ENCODE data around the gene BMP8B. TPM values are rescaled to one million over a fixed set of nuclear protein-coding genes. Genes with fewer than 3 reads are reported as not detected.
"Not testable (repeated sequence)": the region's sequence is repeated elsewhere in the genome, so short reads cannot be mapped to it uniquely, and the experiment has no call there.

BMP8B gene
- total RNA-seq, 4 donors from 2014 or later = 0.83 to 4.6 (median 2.3) TPM

GRCh38 chr1:39828734-39829133 lies 40.1 kb upstream of the BMP8B start:
- intact Hi-C loops (cut with DNase I) = no loop called here
- H3K9me3 ChIP-seq = no peaks in the 10 kb centered on the region
- no peak overlapping the region for H3K27ac ChIP-seq (replicated peaks in 1 of 4)
- H3K27me3 ChIP-seq = peaks cover 0 to 39% (median 0%) of the 10 kb centered on the region in 4 donors
- no peaks in the 10 kb centered on the region for H3K36me3 ChIP-seq
- H3K4me1 ChIP-seq = no peaks in the 10 kb centered on the region
- TF ChIP-seq POLR2A (IDR thresholded peaks at IDR 0.05; ENCODE audit: low read depth) (no peak), EP300 (IDR thresholded peaks at IDR 0.05) (no peak), POLR2AphosphoS5 (IDR thresholded peaks at IDR 0.05) (no peak)
- TF ChIP-seq, protein P1, sequence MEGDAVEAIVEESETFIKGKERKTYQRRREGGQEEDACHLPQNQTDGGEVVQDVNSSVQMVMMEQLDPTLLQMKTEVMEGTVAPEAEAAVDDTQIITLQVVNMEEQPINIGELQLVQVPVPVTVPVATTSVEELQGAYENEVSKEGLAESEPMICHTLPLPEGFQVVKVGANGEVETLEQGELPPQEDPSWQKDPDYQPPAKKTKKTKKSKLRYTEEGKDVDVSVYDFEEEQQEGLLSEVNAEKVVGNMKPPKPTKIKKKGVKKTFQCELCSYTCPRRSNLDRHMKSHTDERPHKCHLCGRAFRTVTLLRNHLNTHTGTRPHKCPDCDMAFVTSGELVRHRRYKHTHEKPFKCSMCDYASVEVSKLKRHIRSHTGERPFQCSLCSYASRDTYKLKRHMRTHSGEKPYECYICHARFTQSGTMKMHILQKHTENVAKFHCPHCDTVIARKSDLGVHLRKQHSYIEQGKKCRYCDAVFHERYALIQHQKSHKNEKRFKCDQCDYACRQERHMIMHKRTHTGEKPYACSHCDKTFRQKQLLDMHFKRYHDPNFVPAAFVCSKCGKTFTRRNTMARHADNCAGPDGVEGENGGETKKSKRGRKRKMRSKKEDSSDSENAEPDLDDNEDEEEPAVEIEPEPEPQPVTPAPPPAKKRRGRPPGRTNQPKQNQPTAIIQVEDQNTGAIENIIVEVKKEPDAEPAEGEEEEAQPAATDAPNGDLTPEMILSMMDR (IDR thresholded peaks at IDR 0.05) = no peak
- DNase-seq (ENCODE audit: extremely low spot score) = no peak
- no peak overlapping the region for H3K4me3 ChIP-seq
- 76% methylated on average over 2 of the region's 2 CpGs for WGBS

GRCh38 chr1:39828255-39828654 lies 39.6 kb upstream of the BMP8B start:
- H3K36me3 ChIP-seq; H3K4me1 ChIP-seq; DNase-seq (ENCODE audit: extremely low spot score); H3K9me3 ChIP-seq; H3K4me3 ChIP-seq; intact Hi-C loops (cut with DNase I); H3K27ac ChIP-seq (replicated peaks in 1 of 4): not testable (repeated sequence)
- WGBS = 85% methylated on average over 6 of the region's 6 CpGs
- H3K27me3 ChIP-seq = peaks cover 0 to 42% (median 0%) of the 10 kb centered on the region in 4 donors

GRCh38 chr1:39827201-39827600 lies 38.5 kb upstream of the BMP8B start:
- Histone ChIP-seq H3K27ac (replicated peaks in 1 of 4) (no peak overlapping the region), H3K4me3 (no peak overlapping the region), H3K9me3 (no peaks in the 10 kb centered on the region), H3K36me3 (no peaks in the 10 kb centered on the region), H3K27me3 (peaks cover 0 to 42% (median 0%) of the 10 kb centered on the region in 4 donors), H3K4me1 (no peaks in the 10 kb centered on the region)
- intact Hi-C loops (cut with DNase I) = no loop called here
- no peak for DNase-seq (ENCODE audit: extremely low spot score)
- TF ChIP-seq, protein P1 (IDR thresholded peaks at IDR 0.05) = no peak
- WGBS = 83% methylated on average over 7 of the region's 7 CpGs

- peaks cover 0 to 42% (median 0%) of the 10 kb centered on the region in 4 donors for H3K27me3 ChIP-seq
- 88% methylated on average over 6 of the region's 6 CpGs for WGBS
- no peak for DNase-seq (ENCODE audit: extremely low spot score)
- TF ChIP-seq EP300 (IDR thresholded peaks at IDR 0.05) (no peak), POLR2A (IDR thresholded peaks at IDR 0.05; ENCODE audit: low read depth) (no peak)
- no peaks in the 10 kb centered on the region for H3K9me3 ChIP-seq
- no peak overlapping the region for H3K4me3 ChIP-seq
- intact Hi-C loops (cut with DNase I) = no loop called here
- H3K27ac ChIP-seq (replicated peaks in 1 of 4) = no peak overlapping the region
- H3K36me3 ChIP-seq = no peaks in the 10 kb centered on the region
- H3K4me1 ChIP-seq = no peaks in the 10 kb centered on the region
Measured at GRCh38 chr1:39826583-39826982, 37.9 kb upstream of the BMP8B start.

DNA sequence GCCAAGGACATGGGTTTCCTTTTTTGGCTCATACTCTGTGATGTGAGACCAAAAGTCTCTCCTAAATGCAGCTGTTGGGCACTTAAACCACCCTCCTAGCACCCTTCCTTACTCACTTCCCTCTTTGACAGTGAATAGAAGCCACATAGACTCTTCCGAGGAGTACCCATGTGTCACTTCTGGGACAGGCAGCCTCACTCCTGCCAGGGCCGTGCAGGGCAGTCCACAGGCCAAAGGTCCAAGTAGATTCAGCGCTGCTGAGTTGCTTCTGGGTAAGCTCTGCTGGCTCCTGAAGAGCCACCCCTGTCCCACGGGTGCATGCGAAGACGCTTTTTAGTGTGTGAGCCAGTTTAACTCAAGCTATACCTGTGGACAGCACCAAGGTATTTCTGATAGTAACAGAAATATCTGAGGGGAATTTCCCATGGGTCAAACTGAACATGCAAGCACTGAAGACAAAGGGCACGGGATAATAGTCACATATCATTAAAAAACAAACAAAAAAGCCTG lies 36.8 kb upstream of the BMP8B start:
- no peak overlapping the region for H3K27ac ChIP-seq (replicated peaks in 1 of 4)
- H3K27me3 ChIP-seq = peaks cover 0 to 47% (median 0%) of the 10 kb centered on the region in 4 donors
- TF ChIP-seq EP300 (IDR thresholded peaks at IDR 0.05) = no peak
- no peak for TF ChIP-seq POLR2AphosphoS5 (IDR thresholded peaks at IDR 0.05)
- TF ChIP-seq, protein P1 (IDR thresholded peaks at IDR 0.05) = no peak
- no peak for TF ChIP-seq POLR2A (IDR thresholded peaks at IDR 0.05; ENCODE audit: low read depth)
- no peaks in the 10 kb centered on the region for H3K36me3 ChIP-seq
- no peak for DNase-seq (ENCODE audit: extremely low spot score)
- H3K9me3 ChIP-seq = no peaks in the 10 kb centered on the region
- 83% methylated on average over 3 of the region's 7 CpGs for WGBS
- intact Hi-C loops (cut with DNase I) = no loop called here
- H3K4me1 ChIP-seq = no peaks in the 10 kb centered on the region
- H3K4me3 ChIP-seq = no peak overlapping the region

GRCh38 chr1:39823450-39823849 lies 34.8 kb upstream of the BMP8B start:
- intact Hi-C loops (cut with DNase I); H3K36me3 ChIP-seq; H3K4me3 ChIP-seq; DNase-seq (ENCODE audit: extremely low spot score); H3K27ac ChIP-seq (replicated peaks in 1 of 4); H3K4me1 ChIP-seq; H3K9me3 ChIP-seq: not testable (repeated sequence)
- 92% methylated on average over 3 of the region's 3 CpGs for WGBS
- peaks cover 0 to 46% (median 0%) of the 10 kb centered on the region in 4 donors for H3K27me3 ChIP-seq
